ENCODE results near the gene CFAP141. TPM values are rescaled to one million over a fixed set of nuclear protein-coding genes. Genes with fewer than 3 reads are reported as not detected.

CFAP141 gene
- total RNA-seq, 1 experiment from 2014 or later, result not detected

- no TSS peak for BruUV-seq (replicated peaks)
- no peaks in the 10 kb centered on the region for H3K9me3 ChIP-seq (ENCODE audit: control insufficient read depth in 1 of 2, insufficient read depth in 1 of 2, low read depth in 1 of 2, low read length in 2 of 2)
- no peaks in the 10 kb centered on the region for H4K20me1 ChIP-seq (ENCODE audit: insufficient read depth)
- H3K27ac ChIP-seq (ENCODE audit: low read depth, low read length), result no peak within 1 kb of the TSS
- peaks cover 14% of the 10 kb centered on the region for H3K79me2 ChIP-seq (ENCODE audit: insufficient read depth, low read length)
- H3K36me3 ChIP-seq (ENCODE audit: control insufficient read depth in 1 of 2, insufficient read depth in 2 of 2, low read length in 2 of 2), result peaks cover 11 to 22% of the 10 kb centered on the region in 2 experiments; a peak in 3 of 4 replicates
- H3K4me3 ChIP-seq (replicated peaks in 1 of 2; ENCODE audit: low read depth in 1 of 2, low read length in 2 of 2), result no peak within 1 kb of the TSS
- ChIA-PET CTCF (no interaction called here), RAD21 (ENCODE audit: low non-redundant PET in 1 of 2, low total read pairs in 2 of 2, uncharacterized antibody in 2 of 2, unreplicated experiment in 2 of 2) (no interaction called here), POLR2A (no interaction called here)
- H3K9ac ChIP-seq (ENCODE audit: low read length), result no peak within 1 kb of the TSS
- no peaks in the 10 kb centered on the region for H3K9me2 ChIP-seq (ENCODE audit: insufficient read depth)
- DNase-seq (ENCODE audit: low read depth, low spot score) (no peak), ATAC-seq (peak; percentile 44; the same call in 1 of the 2 replicates)
- TF ChIP-seq CTCF (IDR thresholded peaks at IDR 0.05 in 2 of 3, conservative IDR thresholded peaks at IDR 0.05 in 1 of 3; ENCODE audit: borderline replicate concordance in 1 of 3, insufficient read depth in 1 of 3, low read depth in 2 of 3, low read length in 2 of 3) (0 out of 6 replicates have a peak, but pooled peaks of 1 of the 3 experiments have one; percentile 7), CEBPB (IDR thresholded peaks at IDR 0.05; ENCODE audit: low read depth) (no peak), POLR2A (IDR thresholded peaks at IDR 0.05; ENCODE audit: borderline replicate concordance, extremely low read depth, insufficient read depth, insufficient read length) (no peak)
- no peak within 1 kb of the TSS for H3K4me2 ChIP-seq (ENCODE audit: low read length)
- H3K4me1 ChIP-seq (ENCODE audit: control insufficient read depth in 1 of 2, insufficient read depth in 2 of 2, low read length in 2 of 2), result no peaks in the 10 kb centered on the region
- intact Hi-C loops (cut with micrococcal nuclease), result no loop called here
- H2AFZ ChIP-seq (ENCODE audit: low read depth, low read length, poor library complexity, severe bottlenecking), result no peak within 1 kb of the TSS
- H3K27me3 ChIP-seq (ENCODE audit: insufficient read depth, low read length), result no peaks in the 10 kb centered on the region
These were observed 51.5 kb downstream of the CFAP141 start, which contains the start of gene NUP210L for GRCh38 chr1:154154534-154155191. NUP210L (minus strand) TSS chr1:154155073.

- Histone ChIP-seq H3K36me3 (ENCODE audit: control insufficient read depth in 1 of 2, insufficient read depth in 2 of 2, low read length in 2 of 2) (peaks cover 10 to 16% of the 10 kb centered on the region in 2 experiments; a peak in 3 of 4 replicates), H3K4me1 (ENCODE audit: control insufficient read depth in 1 of 2, insufficient read depth in 2 of 2, low read length in 2 of 2) (no peaks in the 10 kb centered on the region), H3K79me2 (ENCODE audit: insufficient read depth, low read length) (peaks cover 8% of the 10 kb centered on the region), H3K9ac (ENCODE audit: low read length) (no peak overlapping the region), H3K9me3 (ENCODE audit: control insufficient read depth in 1 of 2, insufficient read depth in 1 of 2, low read depth in 1 of 2, low read length in 2 of 2) (no peaks in the 10 kb centered on the region), H3K9me2 (ENCODE audit: insufficient read depth) (no peaks in the 10 kb centered on the region), H2AFZ (ENCODE audit: low read depth, low read length, poor library complexity, severe bottlenecking) (no peak overlapping the region), H3K4me2 (ENCODE audit: low read length) (no peak overlapping the region), H3K4me3 (replicated peaks in 1 of 2; ENCODE audit: low read depth in 1 of 2, low read length in 2 of 2) (no peak overlapping the region), H4K20me1 (ENCODE audit: insufficient read depth) (no peaks in the 10 kb centered on the region), H3K27ac (ENCODE audit: low read depth, low read length) (no peak overlapping the region), H3K27me3 (ENCODE audit: insufficient read depth, low read length) (no peaks in the 10 kb centered on the region)
- no TSS peak for BruUV-seq (replicated peaks)
- CTCF ChIA-PET, result no interaction called here
- POLR2A ChIA-PET, result no interaction called here
- DNase-seq (ENCODE audit: low read depth, low spot score) (no peak), ATAC-seq (no peak)
- intact Hi-C loops (cut with micrococcal nuclease), result no loop called here
- RAD21 ChIA-PET (ENCODE audit: low non-redundant PET in 1 of 2, low total read pairs in 2 of 2, uncharacterized antibody in 2 of 2, unreplicated experiment in 2 of 2), result no interaction called here
- no peak for TF ChIP-seq MAX (IDR thresholded peaks at IDR 0.05)
These were observed 52.1 kb downstream of the CFAP141 start for GRCh38 chr1:154154053-154154452.

All from HCT116 (cell line).